ENCODE data around the gene TSN. TPM values are rescaled to one million over a fixed set of nuclear protein-coding genes. Genes with fewer than 3 reads are reported as not detected.
"Not testable (repeated sequence)": the region's sequence is repeated elsewhere in the genome, so short reads cannot be mapped to it uniquely, and the experiment has no call there.

TSN gene
- total RNA-seq, 2 experiments from 2014 or later = 44.0 to 71.2 TPM

DNA sequence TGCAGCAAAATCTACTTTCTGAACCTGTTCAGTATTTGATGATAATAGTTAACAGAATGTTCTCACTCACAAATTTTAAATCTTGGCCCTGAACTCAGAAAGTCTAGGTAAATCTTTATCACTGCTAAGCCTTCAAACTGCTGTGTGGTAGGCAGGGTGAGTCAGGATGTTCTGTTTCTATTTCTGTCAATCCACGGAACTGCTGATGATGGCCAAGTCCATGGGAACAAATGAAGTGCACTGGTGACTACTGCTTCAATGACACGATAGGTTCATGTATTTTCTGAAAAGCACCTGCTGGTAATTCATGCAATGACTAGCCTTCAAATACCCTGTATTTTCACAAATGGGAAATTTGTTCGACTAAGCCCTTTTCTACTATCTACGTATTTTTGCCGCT is 33.0 kb upstream of the TSN start:
- Mint-ChIP-seq H3K27ac (peak overlapping the region; percentile 96), H3K36me3 (ENCODE audit: low read depth) (peaks cover 14% of the 10 kb centered on the region), H3K27me3 (no peaks in the 10 kb centered on the region), H3K9me3 (ENCODE audit: low read depth) (no peaks in the 10 kb centered on the region), H3K4me1 (peaks cover 30% of the 10 kb centered on the region), H3K4me3 (peak overlapping the region; percentile 45)
- CTCF ChIA-PET = interaction anchor here (0.9 to 1.5 kb wide), 5 partner anchors 13 to 196 kb away, joined by 3 to 7 read pairs (median 4); partner anchors contain the start of gene RNU4ATAC
- intact Hi-C loops (cut with DNase I, micrococcal nuclease) = loop anchor here (1.0 kb wide), 6 partner anchors 14 to 195 kb away; partner anchors contain the start of genes CLASP1 (in 2 of the 2), NIFK (in 1 of the 2) and TSN (in 1 of the 2)
- POLR2A ChIA-PET = interaction anchor here (0.6 to 2.0 kb wide), 5 partner anchors 23 to 648 kb away, joined by 3 to 24 read pairs (median 5); partner anchors contain the start of gene RNU4ATAC
- ATAC-seq (peak; percentile 92), DNase-seq (peak; percentile 68)

DNA sequence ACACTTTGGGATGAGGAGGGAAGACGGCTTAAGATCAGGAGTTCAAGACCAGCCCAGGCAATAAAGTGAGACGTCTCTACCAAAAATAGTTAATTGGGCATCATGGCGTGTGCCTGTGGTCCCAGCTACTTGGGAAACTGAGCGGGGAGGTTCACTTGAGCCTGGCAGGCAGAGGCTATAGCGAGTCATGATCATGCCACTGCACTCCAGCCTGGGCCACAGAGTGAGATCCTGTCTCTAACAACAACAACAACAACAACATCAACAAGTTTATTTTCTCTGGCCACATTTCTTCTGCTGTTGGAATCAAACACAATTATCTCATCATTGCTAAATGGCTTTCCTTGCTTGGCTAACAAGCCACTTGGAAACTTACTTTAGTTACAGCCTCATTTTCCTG is 32.1 kb upstream of the TSN start:
- Mint-ChIP-seq H3K36me3 (ENCODE audit: low read depth) (peaks cover 22% of the 10 kb centered on the region), H3K4me3 (no peak overlapping the region), H3K4me1 (peaks cover 34% of the 10 kb centered on the region), H3K27me3 (no peaks in the 10 kb centered on the region), H3K9me3 (ENCODE audit: low read depth) (no peaks in the 10 kb centered on the region), H3K27ac (peak overlapping the region; percentile 96)
- intact Hi-C loops (cut with DNase I, micrococcal nuclease) = no loop called here
- DNase-seq = no peak
- ATAC-seq = no peak
- ChIA-PET CTCF (interaction anchor here (1.1 to 2.4 kb wide), 4 partner anchors 10 to 196 kb away, joined by 4 to 15 read pairs (median 6); partner anchors contain the start of gene NIFK), POLR2A (no interaction called here)

DNA sequence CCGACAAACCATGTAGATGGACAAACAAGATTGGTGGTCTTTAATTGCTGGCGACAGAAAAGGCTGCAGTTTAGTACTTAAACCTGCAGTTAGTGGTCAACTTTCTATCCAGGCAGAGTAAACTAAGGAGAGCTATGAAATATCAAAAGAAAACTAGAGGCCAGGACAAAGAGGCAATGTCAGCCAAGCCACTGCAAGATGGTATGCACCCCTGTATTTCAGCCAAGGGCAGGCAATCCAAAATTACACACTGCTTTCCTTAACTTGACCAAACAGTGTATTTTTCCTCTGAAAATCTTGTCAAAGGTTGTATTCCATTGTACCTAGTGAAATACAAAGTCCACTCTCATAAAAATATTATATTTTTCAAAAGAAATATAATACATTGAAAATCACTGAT is 28.1 kb upstream of the TSN start:
- no peaks in the 10 kb centered on the region for H3K9me3 Mint-ChIP-seq (ENCODE audit: low read depth)
- DNase-seq (no peak), ATAC-seq (no peak)
- H3K4me1 Mint-ChIP-seq = peaks cover 47% of the 10 kb centered on the region
- peak overlapping the region; percentile 79 for H3K27ac Mint-ChIP-seq
- intact Hi-C loops (cut with DNase I, micrococcal nuclease) = no loop called here
- peaks cover 61% of the 10 kb centered on the region for H3K36me3 Mint-ChIP-seq (ENCODE audit: low read depth)
- no peaks in the 10 kb centered on the region for H3K27me3 Mint-ChIP-seq
- ChIA-PET CTCF (no interaction called here), POLR2A (no interaction called here)
- no peak overlapping the region for H3K4me3 Mint-ChIP-seq

DNA sequence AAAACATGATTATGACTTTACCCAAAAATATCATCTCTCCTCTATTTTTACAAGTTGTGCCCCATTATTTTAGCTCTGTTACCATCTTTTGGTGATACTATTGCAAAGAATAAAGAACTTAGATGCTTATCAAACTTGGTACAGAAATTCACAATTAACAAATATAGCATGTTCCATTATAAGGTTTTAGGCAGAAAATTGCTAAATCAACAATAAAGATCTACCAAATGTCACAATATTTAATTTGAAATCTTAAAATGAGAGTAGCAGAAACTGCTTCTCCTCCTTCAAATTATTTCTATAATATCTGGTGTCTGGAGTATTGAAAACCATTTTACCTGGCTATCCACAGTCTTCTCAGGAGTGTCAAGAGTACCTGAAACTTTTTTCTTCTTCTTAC is 27.5 kb upstream of the TSN start:
- H3K4me3 Mint-ChIP-seq = no peak overlapping the region
- DNase-seq (no peak), ATAC-seq (no peak)
- H3K36me3 Mint-ChIP-seq (ENCODE audit: low read depth) = peaks cover 64% of the 10 kb centered on the region
- ChIA-PET POLR2A (no interaction called here), CTCF (no interaction called here)
- peaks cover 43% of the 10 kb centered on the region for H3K4me1 Mint-ChIP-seq
- H3K27ac Mint-ChIP-seq = peak overlapping the region; percentile 83
- H3K27me3 Mint-ChIP-seq = no peaks in the 10 kb centered on the region
- intact Hi-C loops (cut with DNase I, micrococcal nuclease) = no loop called here
- H3K9me3 Mint-ChIP-seq (ENCODE audit: low read depth) = no peaks in the 10 kb centered on the region

DNA sequence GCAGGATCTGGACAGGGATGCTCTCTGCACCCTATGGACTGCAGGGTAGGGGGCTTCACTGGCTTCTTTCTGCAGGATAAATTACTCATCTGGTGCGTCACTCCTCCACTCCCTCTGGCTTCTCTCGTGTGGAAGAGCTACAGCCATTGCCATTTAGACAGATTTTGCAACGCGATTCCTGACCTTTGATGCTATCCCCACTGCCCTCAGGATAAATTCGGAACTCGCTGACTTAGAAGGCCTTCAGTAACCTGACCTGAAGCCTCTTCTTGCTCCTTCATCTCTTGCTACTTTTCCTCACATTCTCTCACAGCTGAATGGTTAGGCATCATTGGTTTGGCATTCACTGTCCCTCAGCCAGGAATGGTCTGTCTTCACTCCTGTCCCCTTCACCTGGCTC is 24.1 kb upstream of the TSN start:
- peak overlapping the region; percentile 22 for H3K27ac Mint-ChIP-seq
- no peaks in the 10 kb centered on the region for H3K27me3 Mint-ChIP-seq
- H3K9me3 Mint-ChIP-seq (ENCODE audit: low read depth) = no peaks in the 10 kb centered on the region
- ChIA-PET POLR2A (interaction anchor here (0.7 kb wide), 1 partner anchor 202 kb away, joined by 3 read pairs; no protein-coding TSS in a partner anchor), CTCF (interaction anchor here (1.7 kb wide), 1 partner anchor 17 kb away, joined by 4 read pairs; no protein-coding TSS in a partner anchor)
- H3K4me3 Mint-ChIP-seq = no peak overlapping the region
- H3K4me1 Mint-ChIP-seq = peaks cover 52% of the 10 kb centered on the region
- ATAC-seq = no peak
- DNase-seq = no peak
- H3K36me3 Mint-ChIP-seq (ENCODE audit: low read depth) = peaks cover 79% of the 10 kb centered on the region
- intact Hi-C loops (cut with DNase I, micrococcal nuclease) = no loop called here

DNA sequence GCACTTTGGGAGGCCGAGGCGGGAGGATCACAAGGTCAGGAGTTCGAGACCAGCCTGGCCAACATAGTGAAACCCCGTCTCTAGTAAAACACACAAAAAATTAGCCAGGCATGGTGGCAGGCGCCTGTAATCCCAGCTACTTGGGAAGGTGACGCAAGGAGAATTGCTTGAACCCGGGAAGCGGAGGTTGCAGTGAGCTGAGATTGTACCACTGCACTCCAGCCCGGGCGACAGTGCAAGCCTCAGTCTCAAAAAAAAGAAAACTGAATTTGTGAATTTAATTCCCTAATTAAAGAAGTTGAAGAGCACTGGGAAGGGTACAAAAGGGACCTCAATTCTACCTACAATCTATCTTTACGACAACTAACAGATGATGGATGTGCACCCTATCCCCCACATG is 20.9 kb upstream of the TSN start:
- H3K27ac Mint-ChIP-seq; H3K27me3 Mint-ChIP-seq; ATAC-seq; DNase-seq; intact Hi-C loops (cut with DNase I, micrococcal nuclease); H3K9me3 Mint-ChIP-seq (ENCODE audit: low read depth): not testable (repeated sequence)
- Mint-ChIP-seq H3K36me3 (ENCODE audit: low read depth) (peaks cover 55% of the 10 kb centered on the region), H3K4me3 (peak overlapping the region; percentile 83), H3K4me1 (peaks cover 55% of the 10 kb centered on the region)
- ChIA-PET CTCF (interaction anchor here (0.6 to 2.8 kb wide), 4 partner anchors 10 to 212 kb away, joined by 3 to 15 read pairs (median 3); no protein-coding TSS in a partner anchor), POLR2A (interaction anchor here (1.0 kb wide), 1 partner anchor 9 kb away, joined by 4 read pairs; no protein-coding TSS in a partner anchor)

DNA sequence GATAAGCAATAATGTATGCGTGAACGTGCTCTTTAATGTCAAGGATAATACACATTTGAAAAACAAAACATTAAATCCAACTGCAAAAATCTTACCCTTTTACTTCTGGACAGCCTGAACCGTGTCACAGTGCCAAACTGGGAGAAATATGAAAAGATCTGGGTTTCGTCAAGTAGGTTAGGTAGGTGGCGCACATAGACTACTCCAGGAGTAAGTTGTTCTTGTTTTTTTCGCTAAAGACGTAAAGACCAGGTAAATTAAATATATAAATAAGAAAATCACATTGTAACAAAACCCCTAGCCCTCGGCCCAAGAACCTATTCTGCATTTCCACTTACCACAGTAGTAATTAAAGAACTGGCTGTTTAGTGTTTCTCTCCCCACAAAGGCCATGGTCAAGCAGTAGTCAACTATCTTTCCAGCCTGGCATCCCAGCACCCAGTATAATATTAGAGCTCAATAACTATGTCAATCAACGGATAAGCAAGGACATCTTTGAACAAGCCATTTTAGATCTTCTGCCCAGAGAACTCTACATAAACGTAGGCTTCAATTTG is 19.9 kb upstream of the TSN start:
- no peak for DNase-seq

DNA sequence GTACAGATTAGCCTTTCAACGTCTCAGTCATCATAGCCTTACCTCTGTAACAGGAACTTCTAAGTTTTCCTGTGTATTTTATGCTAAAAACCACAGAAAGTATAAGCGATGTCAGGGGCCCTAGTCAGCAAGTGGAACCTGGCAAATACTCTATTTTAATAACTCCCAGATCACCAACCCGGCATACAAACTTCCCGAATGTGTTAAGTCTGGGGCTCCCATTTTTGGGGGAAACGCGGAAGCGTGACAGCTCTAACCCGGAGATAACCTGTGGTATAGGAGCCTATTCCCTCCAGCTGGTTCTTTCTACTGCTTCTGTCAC is 19.4 kb upstream of the TSN start:
- H3K27ac Mint-ChIP-seq = peak overlapping the region; percentile 97
- H3K9me3 Mint-ChIP-seq (ENCODE audit: low read depth) = no peaks in the 10 kb centered on the region

More for the DNA sequence above, 19.9 kb upstream of the TSN start:
- H3K27me3 Mint-ChIP-seq = no peaks in the 10 kb centered on the region
- ATAC-seq = no peak
- peaks cover 45% of the 10 kb centered on the region for H3K36me3 Mint-ChIP-seq (ENCODE audit: low read depth)
- ChIA-PET CTCF (interaction anchor here (1.1 to 2.8 kb wide), 3 partner anchors 11 to 213 kb away, joined by 3 to 15 read pairs (median 4); no protein-coding TSS in a partner anchor), POLR2A (interaction anchor here (1.0 to 2.4 kb wide), 4 partner anchors 21 to 204 kb away, joined by 3 to 42 read pairs (median 6); partner anchors contain the start of genes CLASP1 and RNU4ATAC)
- H3K4me1 Mint-ChIP-seq = peaks cover 50% of the 10 kb centered on the region
- H3K9me3 Mint-ChIP-seq (ENCODE audit: low read depth) = no peaks in the 10 kb centered on the region
- peak overlapping the region; percentile 83 for H3K4me3 Mint-ChIP-seq
- intact Hi-C loops (cut with DNase I, micrococcal nuclease) = loop anchor here (1.0 to 5.0 kb wide), 9 partner anchors 13 to 1978 kb away; partner anchors contain the start of genes CLASP1 (in 1 of the 2), PTPN4 (in 1 of the 2), RNU4ATAC (in 1 of the 2) and TSN (in 1 of the 2)
- H3K27ac Mint-ChIP-seq = peak overlapping the region; percentile 97

DNA sequence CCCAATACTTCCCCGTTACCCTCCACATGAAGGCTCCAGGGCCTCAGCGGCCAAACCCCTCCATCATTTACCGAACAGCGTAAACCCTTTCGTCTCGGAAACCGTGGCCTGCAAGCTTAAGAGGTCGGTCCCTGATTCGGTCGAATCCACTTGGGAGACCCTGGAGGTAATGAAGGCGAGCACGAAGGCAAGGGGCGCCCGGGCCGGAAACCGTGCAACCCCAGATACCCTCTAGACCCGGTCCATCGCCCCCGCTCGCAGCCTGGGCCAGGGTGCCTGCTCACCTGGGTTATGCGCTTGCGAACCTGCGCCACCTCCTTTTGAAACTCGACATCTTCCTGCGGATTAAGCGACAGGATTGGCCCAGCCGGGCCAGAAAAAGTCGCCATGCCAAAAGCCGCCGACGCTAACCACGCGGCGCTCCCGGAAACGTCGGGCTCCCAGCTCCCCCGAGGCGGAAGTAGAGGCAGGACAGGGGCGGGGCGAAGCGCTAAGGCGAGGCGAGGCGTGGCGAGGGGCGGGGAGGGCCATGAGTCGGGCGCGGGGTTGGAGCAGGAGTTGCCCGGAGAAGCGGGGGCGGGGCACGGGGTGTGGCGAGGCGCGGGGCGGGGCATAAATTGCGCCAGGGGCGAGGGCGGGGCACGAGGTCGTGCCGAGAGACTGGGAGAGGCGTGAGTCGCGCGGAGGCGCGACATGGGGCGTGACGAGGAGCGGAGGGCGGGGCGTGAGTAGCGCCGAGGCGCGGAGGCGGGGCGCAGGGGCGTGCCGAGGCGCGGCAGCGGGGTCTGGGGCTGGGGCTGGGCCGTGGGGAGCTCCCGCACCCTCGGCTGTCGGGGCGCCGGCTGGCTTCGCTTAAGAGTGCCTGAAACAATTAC is 18.8 kb upstream of the TSN start, which contains the start of gene NIFK:
TSS of gene NIFK (minus strand) at position 414 of the 875 bp plus-strand sequence. CDS start at position 389, 25 bp downstream.
- H3K27ac Mint-ChIP-seq = peak within 1 kb of the TSS; percentile 97
- ChIA-PET POLR2A (interaction anchor here (0.5 to 2.4 kb wide), 8 partner anchors 11 to 256 kb away, joined by 3 to 42 read pairs (median 4); partner anchors contain the start of genes CLASP1, RNU4ATAC and TSN), CTCF (interaction anchor here (0.6 to 2.8 kb wide), 6 partner anchors 12 to 653 kb away, joined by 3 to 15 read pairs (median 4); partner anchors contain the start of gene RNU4ATAC)
- DNase-seq (peak; percentile 100), ATAC-seq (peak; percentile 91)
- H3K9me3 Mint-ChIP-seq (ENCODE audit: low read depth) = no peaks in the 10 kb centered on the region
- intact Hi-C loops (cut with DNase I, micrococcal nuclease) = loop anchor here (1.0 to 5.0 kb wide), 9 partner anchors 14 to 1979 kb away; partner anchors contain the start of genes TSN (in 2 of the 2), CLASP1 (in 1 of the 2), PTPN4 (in 1 of the 2) and RNU4ATAC (in 1 of the 2)
- peaks cover 34% of the 10 kb centered on the region for H3K36me3 Mint-ChIP-seq (ENCODE audit: low read depth)
- peak within 1 kb of the TSS; percentile 83 for H3K4me3 Mint-ChIP-seq
- H3K4me1 Mint-ChIP-seq = peaks cover 40% of the 10 kb centered on the region
- no peaks in the 10 kb centered on the region for H3K27me3 Mint-ChIP-seq

More for the DNA sequence above, 19.4 kb upstream of the TSN start:
- Mint-ChIP-seq H3K36me3 (ENCODE audit: low read depth) (peaks cover 40% of the 10 kb centered on the region), H3K4me1 (peaks cover 46% of the 10 kb centered on the region), H3K27me3 (no peaks in the 10 kb centered on the region), H3K4me3 (peak overlapping the region; percentile 83)
- ChIA-PET POLR2A (interaction anchor here (0.5 to 2.4 kb wide), 7 partner anchors 10 to 255 kb away, joined by 3 to 42 read pairs (median 3); partner anchors contain the start of genes CLASP1 and RNU4ATAC), CTCF (interaction anchor here (1.0 to 2.8 kb wide), 3 partner anchors 12 to 205 kb away, joined by 4 to 15 read pairs (median 4); partner anchors contain the start of gene RNU4ATAC)
- DNase-seq (no peak), ATAC-seq (no peak)
- intact Hi-C loops (cut with DNase I, micrococcal nuclease) = loop anchor here (1.0 to 5.0 kb wide), 9 partner anchors 14 to 1979 kb away; partner anchors contain the start of genes CLASP1 (in 1 of the 2), PTPN4 (in 1 of the 2), RNU4ATAC (in 1 of the 2) and TSN (in 1 of the 2)

DNA sequence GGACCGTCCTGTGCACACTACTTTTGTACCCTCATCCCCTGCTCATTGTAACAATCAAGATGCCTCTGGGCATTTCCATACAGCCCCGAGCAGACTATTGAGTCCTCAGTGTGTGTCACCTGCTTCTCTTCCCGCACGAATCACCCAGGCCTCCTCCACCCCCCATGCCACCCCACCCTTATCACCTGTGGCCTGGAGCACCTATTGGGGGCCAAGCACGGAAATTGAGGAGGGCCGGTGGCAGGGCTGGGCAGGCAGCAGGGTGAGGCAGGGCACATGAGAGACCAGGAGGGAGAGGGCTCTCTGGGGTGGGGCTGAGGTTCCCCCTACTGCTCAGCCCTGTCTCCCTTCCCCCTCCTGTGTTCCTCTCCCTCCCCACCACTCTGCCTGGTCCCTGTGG is 14.5 kb upstream of the TSN start:
- POLR2A ChIA-PET = no interaction called here
- no peak for DNase-seq
- H3K4me3 Mint-ChIP-seq = no peak overlapping the region
- intact Hi-C loops (cut with DNase I, micrococcal nuclease) = no loop called here
- no peaks in the 10 kb centered on the region for H3K27me3 Mint-ChIP-seq
- H3K36me3 Mint-ChIP-seq (ENCODE audit: low read depth) = peaks cover 7% of the 10 kb centered on the region
- peaks cover 19% of the 10 kb centered on the region for H3K4me1 Mint-ChIP-seq
- no peak for ATAC-seq
- CTCF ChIA-PET = no interaction called here
- no peak overlapping the region for H3K27ac Mint-ChIP-seq
- no peaks in the 10 kb centered on the region for H3K9me3 Mint-ChIP-seq (ENCODE audit: low read depth)

DNA sequence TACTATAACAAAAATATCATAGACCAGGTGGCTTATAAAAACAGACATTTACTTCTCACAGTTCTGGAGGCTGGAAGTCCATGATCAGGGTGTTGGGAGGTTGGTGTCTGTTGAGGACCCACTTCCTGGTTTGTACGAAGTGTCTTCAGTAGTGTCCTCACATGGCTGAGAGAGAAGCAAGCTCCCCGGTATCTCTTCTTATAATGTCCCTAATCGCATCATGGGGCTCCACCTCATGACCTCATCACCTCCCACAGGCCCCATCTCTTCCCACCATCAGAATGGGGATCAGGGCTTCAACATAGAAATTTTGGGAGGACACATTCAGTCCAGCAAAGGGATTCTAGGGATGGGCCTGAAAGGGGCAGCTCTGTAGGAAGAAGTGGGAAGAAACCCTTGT is 14.0 kb upstream of the TSN start:
- Mint-ChIP-seq H3K36me3 (ENCODE audit: low read depth) (peaks cover 2% of the 10 kb centered on the region), H3K27ac (no peak overlapping the region), H3K4me3 (no peak overlapping the region), H3K9me3 (ENCODE audit: low read depth) (no peaks in the 10 kb centered on the region), H3K27me3 (no peaks in the 10 kb centered on the region), H3K4me1 (peaks cover 24% of the 10 kb centered on the region)
- ChIA-PET CTCF (no interaction called here), POLR2A (no interaction called here)
- DNase-seq (no peak), ATAC-seq (no peak)
- intact Hi-C loops (cut with DNase I, micrococcal nuclease) = no loop called here
